Endothelial cell of umbilical vein (primary cell): Measurements from ENCODE around the gene ADAT3.

Experiments used
- CTCF ChIP-seq, 2 donors: IDR thresholded peaks; 1 replicate in 1 of 2; 2 replicates in 1 of 2; pipeline ENCODE4 v1.5.1; 2011; ENCODE audit warnings: low read length in 2 of 2, mild to moderate bottlenecking in 2 of 2, moderate library complexity in 2 of 2, control low read depth in 1 of 2, inconsistent platforms in 1 of 2, low read depth in 1 of 2; ENCODE audit not compliant: insufficient read depth in 1 of 2; ENCODE audit errors: extremely low read depth in 1 of 2
- POLR2AphosphoS5 ChIP-seq: IDR thresholded peaks from 2 replicates; pipeline ENCODE4 v1.6.1; 2012; ENCODE audit warnings: low read depth, mild to moderate bottlenecking, control low read depth, low read length, moderate library complexity; ENCODE audit not compliant: insufficient read depth

GRCh38 chr19:1882089-1882785, 23.0 kb upstream of the ADAT3 start:
- TF ChIP-seq POLR2AphosphoS5 (no peak), CTCF (IDR thresholded peaks at IDR 0.05; ENCODE audit: extremely low read depth in 1 of 2, insufficient read depth in 1 of 2, low read depth in 1 of 2, low read length in 2 of 2) (no peak)
